Measurements from ENCODE around the gene NCKAP5.

Gene NCKAP5

GRCh38 chr2:132863961-132864360 is 704.3 kb downstream of the NCKAP5 start:
- no peak overlapping the region for H3K4me3 ChIP-seq (ENCODE audit: low read depth, low read length)
- no peak for TF ChIP-seq CTCF (IDR thresholded peaks at IDR 0.05; ENCODE audit: low read depth, low read length, missing control alignments)
- in situ Hi-C loops (cut with HindIII; ENCODE audit: low sequenced_read_pairs) = no loop called here
- no peak for DNase-seq (ENCODE audit: low read depth)

- in situ Hi-C loops (cut with HindIII; ENCODE audit: low sequenced_read_pairs) = no loop called here
- no peak for DNase-seq (ENCODE audit: low read depth)
- no peak overlapping the region for H3K4me3 ChIP-seq (ENCODE audit: low read depth, low read length)
- no peak for TF ChIP-seq CTCF (IDR thresholded peaks at IDR 0.05; ENCODE audit: low read depth, low read length, missing control alignments)
Measured at GRCh38 chr2:132860220-132860619, 708.0 kb downstream of the NCKAP5 start.

- no peak for TF ChIP-seq CTCF (IDR thresholded peaks at IDR 0.05; ENCODE audit: low read depth, low read length, missing control alignments)
- in situ Hi-C loops (cut with HindIII; ENCODE audit: low sequenced_read_pairs) = no loop called here
- H3K4me3 ChIP-seq (ENCODE audit: low read depth, low read length) = no peak overlapping the region
- DNase-seq (ENCODE audit: low read depth) = no peak
Measured at GRCh38 chr2:132859590-132859989, 708.7 kb downstream of the NCKAP5 start.

- no peak for TF ChIP-seq CTCF (IDR thresholded peaks at IDR 0.05; ENCODE audit: low read depth, low read length, missing control alignments)
- DNase-seq (ENCODE audit: low read depth) = no peak
- in situ Hi-C loops (cut with HindIII; ENCODE audit: low sequenced_read_pairs) = no loop called here
- H3K4me3 ChIP-seq (ENCODE audit: low read depth, low read length) = no peak overlapping the region
Measured at GRCh38 chr2:132857319-132857718, 710.9 kb downstream of the NCKAP5 start.

- no peak for DNase-seq (ENCODE audit: low read depth)
- H3K4me3 ChIP-seq (ENCODE audit: low read depth, low read length) = no peak overlapping the region
- in situ Hi-C loops (cut with HindIII; ENCODE audit: low sequenced_read_pairs) = no loop called here
- TF ChIP-seq CTCF (IDR thresholded peaks at IDR 0.05; ENCODE audit: low read depth, low read length, missing control alignments) = no peak
Measured at GRCh38 chr2:132850688-132851087, 717.6 kb downstream of the NCKAP5 start.

- TF ChIP-seq CTCF (IDR thresholded peaks at IDR 0.05; ENCODE audit: low read depth, low read length, missing control alignments) = no peak
- in situ Hi-C loops (cut with HindIII; ENCODE audit: low sequenced_read_pairs) = no loop called here
- no peak overlapping the region for H3K4me3 ChIP-seq (ENCODE audit: low read depth, low read length)
- no peak for DNase-seq (ENCODE audit: low read depth)
Measured at GRCh38 chr2:132849118-132849517, 719.1 kb downstream of the NCKAP5 start.

- in situ Hi-C loops (cut with HindIII; ENCODE audit: low sequenced_read_pairs) = no loop called here
- DNase-seq (ENCODE audit: low read depth) = no peak
- no peak for TF ChIP-seq CTCF (IDR thresholded peaks at IDR 0.05; ENCODE audit: low read depth, low read length, missing control alignments)
- no peak overlapping the region for H3K4me3 ChIP-seq (ENCODE audit: low read depth, low read length)
Measured at GRCh38 chr2:132845339-132845738, 722.9 kb downstream of the NCKAP5 start.
